Endodermal cell (in vitro differentiated cells): Measurements from ENCODE around the gene SAMD10. TPM values are rescaled to one million over a fixed set of nuclear protein-coding genes. Genes with fewer than 3 reads are reported as not detected.

Experiments used
- DNase-seq: peaks from one replicate; pipeline ENCODE4 v3.0.0-alpha.2; 2017
- H3K27ac ChIP-seq: 2 replicates; pipeline ENCODE4 v1.5.1; 2013; ENCODE audit warnings: mild to moderate bottlenecking, low read depth, low read length, moderate library complexity
- H3K27me3 ChIP-seq: 2 replicates; pipeline ENCODE4 v1.6.1; 2013; ENCODE audit warnings: mild to moderate bottlenecking, low read length, moderate library complexity; ENCODE audit not compliant: insufficient read depth, control insufficient read depth, poor library complexity, severe bottlenecking
- H3K36me3 ChIP-seq: 2 replicates; pipeline ENCODE4 v1.7.0; 2013; ENCODE audit warnings: mild to moderate bottlenecking, low read length, moderate library complexity; ENCODE audit not compliant: control insufficient read depth, insufficient read depth
- H3K4me1 ChIP-seq: one replicate; pipeline ENCODE4 v1.7.0; 2013; ENCODE audit warnings: low read length; ENCODE audit not compliant: control insufficient read depth, insufficient read depth
- H3K4me3 ChIP-seq: 2 replicates; pipeline ENCODE4 v1.5.1; 2013; ENCODE audit warnings: mild to moderate bottlenecking, low read length, moderate library complexity
- H3K9ac ChIP-seq: 2 replicates; pipeline ENCODE4 v1.6.1; 2013; ENCODE audit warnings: mild to moderate bottlenecking, low read length, moderate library complexity; ENCODE audit not compliant: poor library complexity, severe bottlenecking; ENCODE audit errors: extremely low read depth
- H3K9me3 ChIP-seq: 2 replicates; pipeline ENCODE4 v1.6.1; 2013; ENCODE audit warnings: mild to moderate bottlenecking, low read length, moderate library complexity; ENCODE audit not compliant: control insufficient read depth
- H3K27ac Mint-ChIP-seq: 2 replicates; pipeline ENCODE4 v1.8.0; 2020; ENCODE audit warnings: mixed read lengths
- H3K27me3 Mint-ChIP-seq: 2 replicates; pipeline ENCODE4 v1.8.0; 2021; ENCODE audit warnings: mild to moderate bottlenecking, mixed read lengths; ENCODE audit not compliant: insufficient read depth
- H3K36me3 Mint-ChIP-seq: 2 replicates; pipeline ENCODE4 v1.8.0; 2020; ENCODE audit warnings: low read depth, mixed read lengths
- H3K4me1 Mint-ChIP-seq: 2 replicates; pipeline ENCODE4 v1.8.0; 2020; ENCODE audit warnings: mixed read lengths
- H3K4me3 Mint-ChIP-seq: 2 replicates; pipeline ENCODE4 v1.8.0; 2020; ENCODE audit warnings: mild to moderate bottlenecking, moderate library complexity, mixed read lengths
- H3K9me3 Mint-ChIP-seq: 2 replicates; pipeline ENCODE4 v1.8.0; 2020; ENCODE audit warnings: mild to moderate bottlenecking, mixed read lengths
- CTCF ChIP-seq: fragments of 200-600 bp; sonication (generic); conservative IDR thresholded peaks from 2 replicates; pipeline ENCODE4 v1.5.0; 2021; ENCODE audit warnings: antibody characterized with exemption, mild to moderate bottlenecking
- WGBS, 2 experiments: methylation state at CpG; one replicate each; pipeline versions ENCODE4 v1.1.5 to v1.1.7; 2013; ENCODE audit warnings: missing lambda C conversion rate in 2 of 2, mixed read lengths in 1 of 2; ENCODE audit not compliant: insufficient coverage in 1 of 2, insufficient read length in 1 of 2; 5-methylcytosine and 5-hydroxymethylcytosine counted together
- total RNA-seq, 2 donors: library from RNA; stranded (reverse); fragmentation: NEBNext Ultra II Directional in 1 of 2; extraction: Animal tissue kit (Norgen Biotek cat#: 25700) in 1 of 2; gene quantifications; 2 replicates in 1 of 2; 3 replicates in 1 of 2; pipeline ENCODE4 v1.2.1, GENCODE V29; 2021

Gene SAMD10
- total RNA-seq, 2 donors from 2014 or later = 5.6 to 6.0 TPM

- Mint-ChIP-seq H3K4me1 (peaks cover 3% of the 10 kb centered on the region), H3K4me3 (peak overlapping the region; percentile 70), H3K36me3 (peaks cover 35% of the 10 kb centered on the region), H3K27ac (no peak overlapping the region), H3K27me3 (peaks cover 21% of the 10 kb centered on the region), H3K9me3 (peaks cover 20% of the 10 kb centered on the region)
- peaks cover 10% of the 10 kb centered on the region for H3K27me3 ChIP-seq
- peak overlapping the region; percentile 86 for H3K4me3 ChIP-seq
- peak; percentile 47 for DNase-seq
- H3K27ac ChIP-seq = no peak overlapping the region
- H3K9ac ChIP-seq = peak overlapping the region; percentile 57
- peaks cover 34% of the 10 kb centered on the region for H3K36me3 ChIP-seq
- H3K9me3 ChIP-seq = peaks cover 35% of the 10 kb centered on the region
- TF ChIP-seq CTCF = no peak
- peaks cover 4% of the 10 kb centered on the region for H3K4me1 ChIP-seq
- WGBS, 2 experiments = 90 to 93% methylated on average over 9 to 14 of the region's 14 CpGs
Observed at GRCh38 chr20:63968136-63968927, 11.1 kb downstream of the SAMD10 start.

GRCh38 chr20:63967330-63968135 is 11.9 kb downstream of the SAMD10 start:
- Mint-ChIP-seq H3K27ac (no peak overlapping the region), H3K9me3 (peaks cover 20% of the 10 kb centered on the region), H3K4me3 (peak overlapping the region; percentile 70), H3K36me3 (peaks cover 39% of the 10 kb centered on the region), H3K27me3 (peaks cover 18% of the 10 kb centered on the region), H3K4me1 (peaks cover 3% of the 10 kb centered on the region)
- Histone ChIP-seq H3K27me3 (peaks cover 10% of the 10 kb centered on the region), H3K4me1 (peaks cover 4% of the 10 kb centered on the region), H3K27ac (no peak overlapping the region), H3K9me3 (peaks cover 35% of the 10 kb centered on the region), H3K9ac (no peak overlapping the region), H3K4me3 (peak overlapping the region; percentile 86), H3K36me3 (peaks cover 34% of the 10 kb centered on the region)
- DNase-seq = no peak
- no peak for TF ChIP-seq CTCF
- WGBS, 2 experiments = 93 to 94% methylated on average over 20 to 28 of the region's 28 CpGs

- TF ChIP-seq CTCF = no peak
- peaks cover 4% of the 10 kb centered on the region for H3K4me1 ChIP-seq
- no peak overlapping the region for H3K4me3 Mint-ChIP-seq
- DNase-seq = no peak
- H3K9me3 ChIP-seq = peaks cover 35% of the 10 kb centered on the region
- peak overlapping the region; percentile 45 for H3K4me3 ChIP-seq
- H3K36me3 Mint-ChIP-seq = peaks cover 42% of the 10 kb centered on the region
- 95 to 98% methylated on average over 9 to 13 of the region's 13 CpGs for WGBS, 2 experiments
- no peak overlapping the region for H3K9ac ChIP-seq
- H3K4me1 Mint-ChIP-seq = peaks cover 3% of the 10 kb centered on the region
- H3K27ac Mint-ChIP-seq = no peak overlapping the region
- peaks cover 10% of the 10 kb centered on the region for H3K27me3 ChIP-seq
- H3K9me3 Mint-ChIP-seq = peaks cover 20% of the 10 kb centered on the region
- no peak overlapping the region for H3K27ac ChIP-seq
- H3K27me3 Mint-ChIP-seq = peaks cover 13% of the 10 kb centered on the region
- H3K36me3 ChIP-seq = peaks cover 34% of the 10 kb centered on the region
Observed at GRCh38 chr20:63966944-63967322, 12.5 kb downstream of the SAMD10 start.
